C4-2B (cell line): Measurements from ENCODE around the gene RAB22A.

Source experiments
- ZFX ChIP-seq: fragments of 450-650 bp; IDR thresholded peaks from 2 replicates; pipeline ENCODE4 v1.6.1; 2017
- TF ChIP-seq, protein P1 (sequence below): fragments of 450-650 bp; conservative IDR thresholded peaks from 2 replicates; pipeline ENCODE4 v1.5.1; 2017; ENCODE audit warnings: mild to moderate bottlenecking

DNA sequence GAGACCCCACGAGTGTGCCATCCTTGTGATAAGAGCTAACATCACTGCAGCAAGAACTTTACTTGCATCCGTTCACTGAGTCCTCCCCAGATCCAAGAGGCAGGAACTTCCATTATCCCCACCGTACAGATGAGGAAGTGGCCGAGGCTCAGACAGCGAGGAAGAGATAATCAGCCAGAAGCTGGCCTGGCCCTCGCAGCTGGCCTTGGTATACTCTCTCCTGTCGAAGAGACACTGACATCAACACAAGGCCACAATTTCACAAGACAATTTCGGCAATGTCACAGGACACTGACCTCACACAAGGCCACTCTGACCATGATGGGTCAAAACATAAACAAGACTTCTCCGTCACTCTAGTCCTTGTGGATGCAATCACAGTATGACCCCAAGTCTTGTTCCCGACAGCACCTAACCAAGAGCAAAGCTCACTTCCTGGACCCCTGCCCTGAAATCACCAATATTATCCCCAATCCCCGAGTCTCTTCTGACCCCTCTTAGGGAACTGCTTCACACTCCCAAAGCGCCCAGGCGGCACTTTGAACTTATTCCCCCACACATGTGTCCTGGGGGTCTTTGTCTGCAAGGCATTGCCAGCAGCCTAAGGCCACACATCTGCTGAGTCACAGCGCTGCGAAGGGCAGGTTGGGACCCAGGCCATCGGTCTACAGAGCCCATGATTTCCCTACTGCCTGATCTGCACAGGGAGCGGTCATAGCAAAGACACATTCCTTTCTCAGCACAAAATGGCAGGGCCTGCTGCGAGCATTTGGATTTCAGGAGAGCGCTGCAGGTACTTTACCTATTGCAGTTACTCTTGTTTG, 64.7 kb downstream of the RAB22A start:
- TF ChIP-seq, protein P1, sequence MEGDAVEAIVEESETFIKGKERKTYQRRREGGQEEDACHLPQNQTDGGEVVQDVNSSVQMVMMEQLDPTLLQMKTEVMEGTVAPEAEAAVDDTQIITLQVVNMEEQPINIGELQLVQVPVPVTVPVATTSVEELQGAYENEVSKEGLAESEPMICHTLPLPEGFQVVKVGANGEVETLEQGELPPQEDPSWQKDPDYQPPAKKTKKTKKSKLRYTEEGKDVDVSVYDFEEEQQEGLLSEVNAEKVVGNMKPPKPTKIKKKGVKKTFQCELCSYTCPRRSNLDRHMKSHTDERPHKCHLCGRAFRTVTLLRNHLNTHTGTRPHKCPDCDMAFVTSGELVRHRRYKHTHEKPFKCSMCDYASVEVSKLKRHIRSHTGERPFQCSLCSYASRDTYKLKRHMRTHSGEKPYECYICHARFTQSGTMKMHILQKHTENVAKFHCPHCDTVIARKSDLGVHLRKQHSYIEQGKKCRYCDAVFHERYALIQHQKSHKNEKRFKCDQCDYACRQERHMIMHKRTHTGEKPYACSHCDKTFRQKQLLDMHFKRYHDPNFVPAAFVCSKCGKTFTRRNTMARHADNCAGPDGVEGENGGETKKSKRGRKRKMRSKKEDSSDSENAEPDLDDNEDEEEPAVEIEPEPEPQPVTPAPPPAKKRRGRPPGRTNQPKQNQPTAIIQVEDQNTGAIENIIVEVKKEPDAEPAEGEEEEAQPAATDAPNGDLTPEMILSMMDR: no peak
- TF ChIP-seq ZFX: no peak
